ENCODE data around the gene KLRC3.
"Not testable (repeated sequence)": the region's sequence is repeated elsewhere in the genome, so short reads cannot be mapped to it uniquely, and the experiment has no call there.

Gene KLRC3

DNA sequence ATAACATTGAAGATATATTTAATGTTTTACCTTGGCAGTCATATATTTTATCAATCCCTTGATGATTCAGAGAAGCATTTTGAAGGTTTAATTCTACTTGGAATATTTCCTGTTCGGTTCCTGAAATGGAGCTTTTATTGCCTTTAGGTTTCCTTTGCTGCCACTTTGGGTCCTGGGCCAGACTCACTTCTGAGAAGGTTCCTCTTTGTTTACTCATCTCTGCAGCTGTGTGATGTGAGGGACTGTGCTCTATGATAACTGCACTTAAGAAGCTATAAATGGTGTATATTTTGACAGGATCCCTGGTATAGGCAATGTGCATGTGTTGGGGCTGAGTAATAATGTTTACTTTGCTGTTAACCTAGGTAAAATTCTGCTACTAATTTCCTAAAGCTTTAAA, at the start of gene KLRC3:
Gene KLRC3, minus strand, starts transcription at position 262 of the 400 bp plus-strand sequence. Its CDS starts 45 bp downstream, at position 217.
- Histone ChIP-seq H3K27ac (ENCODE audit: low read depth, low read length) (peak within 1 kb of the TSS; percentile 36; the same call in 1 of the 2 replicates), H3K4me1 (ENCODE audit: control insufficient read depth, insufficient read depth, low read length, unreplicated experiment) (peaks cover 12% of the 10 kb centered on the region), H2AFZ (ENCODE audit: low read length, unreplicated experiment) (peak within 1 kb of the TSS; percentile 38)
- not testable (repeated sequence) for H3K79me2 ChIP-seq (ENCODE audit: control insufficient read depth, insufficient read depth, low read length, unreplicated experiment); H3K4me3 ChIP-seq (ENCODE audit: low read depth, low read length); H3K27me3 ChIP-seq (ENCODE audit: insufficient read depth, low read length); H3K36me3 ChIP-seq (ENCODE audit: insufficient read depth, low read length)

DNA sequence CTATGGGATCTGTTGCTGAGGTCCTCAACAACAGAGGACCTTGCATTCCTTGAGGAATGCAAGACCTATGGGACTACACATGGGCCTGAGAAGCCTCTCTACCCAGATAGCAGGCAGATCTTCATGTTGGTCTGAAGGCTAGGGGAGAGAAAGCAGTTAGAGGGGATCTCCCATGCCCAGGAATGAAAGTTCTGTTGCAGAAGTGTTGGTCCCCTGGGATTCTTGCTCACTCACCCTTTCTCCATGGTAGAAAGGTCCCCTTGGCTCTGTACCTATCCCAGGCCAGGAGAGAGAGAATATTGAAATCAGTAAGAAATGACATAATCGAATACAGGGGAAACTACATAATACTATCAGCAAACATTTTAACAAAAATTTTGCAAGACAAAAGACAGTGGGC, 49.3 kb upstream of the KLRC3 start:
- Histone ChIP-seq H2AFZ (ENCODE audit: low read length, unreplicated experiment) (no peak overlapping the region), H3K27ac (ENCODE audit: low read depth, low read length) (no peak overlapping the region), H3K4me1 (ENCODE audit: control insufficient read depth, insufficient read depth, low read length, unreplicated experiment) (no peaks in the 10 kb centered on the region), H3K27me3 (ENCODE audit: insufficient read depth, low read length) (peaks cover 13% of the 10 kb centered on the region; the same call in 1 of the 2 replicates), H3K4me3 (ENCODE audit: low read depth, low read length) (no peak overlapping the region), H3K36me3 (ENCODE audit: insufficient read depth, low read length) (no peaks in the 10 kb centered on the region), H3K79me2 (ENCODE audit: control insufficient read depth, insufficient read depth, low read length, unreplicated experiment) (no peaks in the 10 kb centered on the region)

DNA sequence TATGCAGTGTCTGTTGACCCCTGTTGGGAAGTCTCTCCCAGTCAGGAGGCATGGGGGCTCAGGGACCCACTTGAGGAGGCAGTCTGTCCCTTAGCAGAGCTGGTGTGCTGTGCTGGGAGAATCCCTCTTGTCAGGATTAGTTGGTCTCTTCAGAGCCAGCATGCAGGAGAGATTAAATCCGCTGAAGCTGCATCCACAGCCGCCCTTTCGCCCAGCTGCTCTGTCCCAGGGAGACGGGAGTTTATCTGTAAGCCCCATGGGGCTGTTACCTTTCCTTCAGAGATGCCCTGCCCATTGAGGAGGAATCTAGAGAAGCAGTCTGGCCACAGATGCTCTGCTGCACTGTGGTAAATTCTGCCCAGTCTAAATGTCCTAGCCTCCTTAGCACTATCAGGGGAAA, 45.9 kb upstream of the KLRC3 start:
- Histone ChIP-seq H2AFZ (ENCODE audit: low read length, unreplicated experiment) (no peak overlapping the region), H3K79me2 (ENCODE audit: control insufficient read depth, insufficient read depth, low read length, unreplicated experiment) (no peaks in the 10 kb centered on the region), H3K27ac (ENCODE audit: low read depth, low read length) (no peak overlapping the region), H3K4me1 (ENCODE audit: control insufficient read depth, insufficient read depth, low read length, unreplicated experiment) (no peaks in the 10 kb centered on the region), H3K27me3 (ENCODE audit: insufficient read depth, low read length) (peaks cover 17% of the 10 kb centered on the region; the same call in 1 of the 2 replicates), H3K4me3 (ENCODE audit: low read depth, low read length) (no peak overlapping the region), H3K36me3 (ENCODE audit: insufficient read depth, low read length) (no peaks in the 10 kb centered on the region)

DNA sequence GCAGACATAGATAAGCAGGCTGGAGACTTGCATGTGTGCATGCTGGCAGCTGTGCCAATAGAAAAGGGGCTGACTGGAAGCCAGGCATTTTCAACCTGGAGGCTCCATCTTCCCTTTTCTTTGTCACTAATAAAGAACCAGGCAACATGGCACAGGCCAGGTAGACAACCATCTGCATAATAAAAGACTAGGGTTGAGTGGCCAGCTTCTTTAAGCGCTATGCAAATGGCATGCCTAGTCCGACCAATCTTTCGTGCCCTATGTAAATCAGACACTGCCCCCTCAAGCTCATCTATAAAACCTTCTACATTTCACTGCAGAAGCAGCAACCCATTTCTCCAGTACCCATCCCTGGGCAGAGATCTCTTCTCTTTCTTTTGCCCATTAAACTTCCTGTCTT, 37.4 kb upstream of the KLRC3 start:
- Histone ChIP-seq H3K4me3 (ENCODE audit: low read depth, low read length) (no peak overlapping the region), H3K4me1 (ENCODE audit: control insufficient read depth, insufficient read depth, low read length, unreplicated experiment) (no peaks in the 10 kb centered on the region), H3K36me3 (ENCODE audit: insufficient read depth, low read length) (no peaks in the 10 kb centered on the region), H3K27me3 (ENCODE audit: insufficient read depth, low read length) (no peaks in the 10 kb centered on the region), H2AFZ (ENCODE audit: low read length, unreplicated experiment) (no peak overlapping the region), H3K27ac (ENCODE audit: low read depth, low read length) (no peak overlapping the region), H3K79me2 (ENCODE audit: control insufficient read depth, insufficient read depth, low read length, unreplicated experiment) (no peaks in the 10 kb centered on the region)

DNA sequence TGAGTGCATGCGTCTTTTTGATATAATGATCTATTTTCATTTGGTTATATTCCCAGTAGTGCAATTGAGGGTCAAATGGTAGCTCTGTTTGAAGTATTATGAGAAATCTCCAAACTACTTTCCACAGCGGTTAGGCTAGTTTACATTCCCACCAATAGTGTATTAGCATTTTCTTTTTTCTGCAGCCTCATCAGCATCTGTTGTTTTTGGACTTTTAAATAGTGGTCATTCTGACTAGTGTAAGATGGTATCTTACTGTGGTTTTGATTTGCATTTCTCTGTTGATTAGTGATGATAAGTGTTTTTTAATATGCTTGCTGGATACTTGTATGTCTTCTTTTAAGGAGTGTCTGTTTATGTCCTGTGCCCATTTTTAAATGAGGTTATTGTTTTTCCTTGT, 36.5 kb upstream of the KLRC3 start:
- no peaks in the 10 kb centered on the region for H3K36me3 ChIP-seq (ENCODE audit: insufficient read depth, low read length)
- no peak overlapping the region for H3K4me3 ChIP-seq (ENCODE audit: low read depth, low read length)
- H3K79me2 ChIP-seq (ENCODE audit: control insufficient read depth, insufficient read depth, low read length, unreplicated experiment), result no peaks in the 10 kb centered on the region
- H3K4me1 ChIP-seq (ENCODE audit: control insufficient read depth, insufficient read depth, low read length, unreplicated experiment), result no peaks in the 10 kb centered on the region
- no peak overlapping the region for H3K27ac ChIP-seq (ENCODE audit: low read depth, low read length)
- no peak overlapping the region for H2AFZ ChIP-seq (ENCODE audit: low read length, unreplicated experiment)
- H3K27me3 ChIP-seq (ENCODE audit: insufficient read depth, low read length), result no peaks in the 10 kb centered on the region

DNA sequence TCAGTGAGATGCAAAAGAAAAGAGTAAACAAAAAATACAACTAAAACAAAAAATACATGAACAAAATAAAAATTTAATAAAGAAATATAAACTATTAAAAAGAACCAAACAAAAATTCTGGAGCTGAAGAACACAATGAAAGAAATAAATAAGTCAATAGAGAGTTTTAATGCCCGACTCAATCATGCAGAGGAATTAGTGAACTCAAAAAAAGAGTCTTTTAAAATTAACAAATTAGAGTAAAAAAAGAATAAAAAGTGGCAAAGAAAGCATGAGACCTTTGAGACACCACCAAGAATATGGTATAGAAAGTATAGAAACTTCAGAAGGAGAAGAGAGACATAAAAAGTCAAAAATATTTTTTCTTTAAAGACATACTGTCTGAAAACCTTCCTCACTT, 35.4 kb upstream of the KLRC3 start:
- H3K79me2 ChIP-seq (ENCODE audit: control insufficient read depth, insufficient read depth, low read length, unreplicated experiment), result no peaks in the 10 kb centered on the region
- H3K4me1 ChIP-seq (ENCODE audit: control insufficient read depth, insufficient read depth, low read length, unreplicated experiment), result no peaks in the 10 kb centered on the region
- H3K27me3 ChIP-seq (ENCODE audit: insufficient read depth, low read length), result no peaks in the 10 kb centered on the region
- H3K4me3 ChIP-seq (ENCODE audit: low read depth, low read length), result no peak overlapping the region
- H3K27ac ChIP-seq (ENCODE audit: low read depth, low read length), result no peak overlapping the region
- no peaks in the 10 kb centered on the region for H3K36me3 ChIP-seq (ENCODE audit: insufficient read depth, low read length)
- H2AFZ ChIP-seq (ENCODE audit: low read length, unreplicated experiment), result no peak overlapping the region

DNA sequence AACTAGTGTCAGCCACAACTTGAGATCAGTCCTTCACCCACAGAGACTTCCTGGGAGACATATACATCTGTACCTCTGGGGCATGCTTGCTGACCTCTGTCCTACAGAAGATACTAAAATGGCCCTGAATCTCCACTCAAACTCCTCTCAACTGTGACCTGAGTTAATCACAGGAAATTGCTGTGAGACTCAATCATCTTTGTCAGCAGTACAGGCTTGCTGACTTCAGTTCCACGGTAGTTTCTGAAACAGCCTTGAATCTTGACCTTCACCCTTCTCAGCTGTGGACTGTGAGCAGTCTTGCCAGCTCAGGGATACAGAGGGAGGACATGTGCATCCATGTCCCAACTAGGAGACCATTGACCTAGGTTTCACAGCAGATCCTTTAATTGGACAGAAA, 34.1 kb upstream of the KLRC3 start:
- no peak overlapping the region for H3K4me3 ChIP-seq (ENCODE audit: low read depth, low read length)
- no peak overlapping the region for H2AFZ ChIP-seq (ENCODE audit: low read length, unreplicated experiment)
- no peaks in the 10 kb centered on the region for H3K79me2 ChIP-seq (ENCODE audit: control insufficient read depth, insufficient read depth, low read length, unreplicated experiment)
- no peaks in the 10 kb centered on the region for H3K27me3 ChIP-seq (ENCODE audit: insufficient read depth, low read length)
- no peaks in the 10 kb centered on the region for H3K4me1 ChIP-seq (ENCODE audit: control insufficient read depth, insufficient read depth, low read length, unreplicated experiment)
- no peak overlapping the region for H3K27ac ChIP-seq (ENCODE audit: low read depth, low read length)
- no peaks in the 10 kb centered on the region for H3K36me3 ChIP-seq (ENCODE audit: insufficient read depth, low read length)

DNA sequence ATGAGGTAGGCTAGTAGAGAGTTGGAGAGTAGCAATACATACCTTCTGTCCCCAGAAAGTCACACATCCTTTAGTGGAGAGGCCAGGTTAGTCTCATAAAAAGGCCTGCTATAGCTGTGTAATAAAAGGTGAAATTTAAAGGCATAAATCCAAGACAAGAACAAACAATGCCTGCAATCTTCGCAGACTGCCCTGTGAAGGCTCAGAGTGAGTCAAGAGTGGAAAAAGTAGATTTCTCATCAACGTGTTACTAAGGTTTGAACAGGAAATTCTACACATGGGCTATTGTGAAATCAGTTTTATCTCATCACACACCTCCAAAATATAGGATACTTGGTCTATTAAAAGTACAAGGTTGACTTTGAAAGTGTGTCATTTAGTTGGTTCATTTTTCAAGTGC, 32.8 kb upstream of the KLRC3 start, which contains the start of gene KLRC1:
Gene KLRC1, minus strand, starts transcription at position 222 of the 400 bp plus-strand sequence. CDS start 2,221 bp downstream, outside the sequence.
- H3K36me3 ChIP-seq (ENCODE audit: insufficient read depth, low read length), result no peaks in the 10 kb centered on the region
- no peak within 1 kb of the TSS for H3K4me3 ChIP-seq (ENCODE audit: low read depth, low read length)
- H3K4me1 ChIP-seq (ENCODE audit: control insufficient read depth, insufficient read depth, low read length, unreplicated experiment), result no peaks in the 10 kb centered on the region
- no peaks in the 10 kb centered on the region for H3K79me2 ChIP-seq (ENCODE audit: control insufficient read depth, insufficient read depth, low read length, unreplicated experiment)
- H2AFZ ChIP-seq (ENCODE audit: low read length, unreplicated experiment), result no peak within 1 kb of the TSS
- H3K27ac ChIP-seq (ENCODE audit: low read depth, low read length), result no peak within 1 kb of the TSS
- no peaks in the 10 kb centered on the region for H3K27me3 ChIP-seq (ENCODE audit: insufficient read depth, low read length)

DNA sequence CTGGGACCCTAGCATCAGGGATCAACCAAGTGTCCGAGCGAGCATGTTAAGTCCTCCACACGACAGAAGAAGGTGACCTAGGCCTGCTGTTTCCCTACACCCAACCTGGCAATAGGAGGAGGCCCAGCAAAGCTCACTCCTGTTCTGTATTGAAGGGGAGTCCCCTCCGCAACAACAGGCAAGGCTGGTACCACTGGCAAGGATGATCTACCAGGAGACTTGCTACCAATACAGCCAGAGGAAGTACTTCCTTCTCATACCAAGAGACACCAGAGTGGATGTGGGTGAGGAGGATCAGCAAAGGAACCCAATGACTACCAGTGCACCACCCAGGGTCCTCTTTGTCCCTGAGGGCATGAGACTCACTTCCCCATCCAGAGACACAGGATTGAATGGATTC, 27.8 kb upstream of the KLRC3 start:
- no peak overlapping the region for H3K4me3 ChIP-seq (ENCODE audit: low read depth, low read length)
- no peaks in the 10 kb centered on the region for H3K4me1 ChIP-seq (ENCODE audit: control insufficient read depth, insufficient read depth, low read length, unreplicated experiment)
- no peaks in the 10 kb centered on the region for H3K36me3 ChIP-seq (ENCODE audit: insufficient read depth, low read length)
- H2AFZ ChIP-seq (ENCODE audit: low read length, unreplicated experiment), result no peak overlapping the region
- no peaks in the 10 kb centered on the region for H3K79me2 ChIP-seq (ENCODE audit: control insufficient read depth, insufficient read depth, low read length, unreplicated experiment)
- no peaks in the 10 kb centered on the region for H3K27me3 ChIP-seq (ENCODE audit: insufficient read depth, low read length)
- H3K27ac ChIP-seq (ENCODE audit: low read depth, low read length), result no peak overlapping the region

DNA sequence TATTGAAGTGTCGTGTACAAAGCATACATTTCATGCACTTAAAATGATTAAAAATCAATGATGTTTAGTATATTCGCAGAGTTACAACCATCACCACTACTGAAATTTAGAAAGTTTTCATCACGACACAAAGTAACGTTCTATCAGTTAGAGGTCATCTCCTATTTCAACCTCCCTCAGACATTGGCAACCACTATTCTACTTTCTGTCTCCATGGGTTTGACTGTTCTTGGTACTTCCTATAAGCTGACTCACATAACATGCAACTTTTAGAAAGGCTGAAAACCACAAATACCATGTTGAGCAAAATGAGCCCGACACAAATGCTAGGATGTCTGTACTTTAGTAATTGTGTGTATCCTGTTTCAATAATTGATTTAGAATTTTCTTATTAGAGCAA, 25.7 kb upstream of the KLRC3 start:
- H2AFZ ChIP-seq (ENCODE audit: low read length, unreplicated experiment); H3K79me2 ChIP-seq (ENCODE audit: control insufficient read depth, insufficient read depth, low read length, unreplicated experiment); H3K4me1 ChIP-seq (ENCODE audit: control insufficient read depth, insufficient read depth, low read length, unreplicated experiment); H3K4me3 ChIP-seq (ENCODE audit: low read depth, low read length); H3K27me3 ChIP-seq (ENCODE audit: insufficient read depth, low read length); H3K27ac ChIP-seq (ENCODE audit: low read depth, low read length); H3K36me3 ChIP-seq (ENCODE audit: insufficient read depth, low read length): not testable (repeated sequence)

DNA sequence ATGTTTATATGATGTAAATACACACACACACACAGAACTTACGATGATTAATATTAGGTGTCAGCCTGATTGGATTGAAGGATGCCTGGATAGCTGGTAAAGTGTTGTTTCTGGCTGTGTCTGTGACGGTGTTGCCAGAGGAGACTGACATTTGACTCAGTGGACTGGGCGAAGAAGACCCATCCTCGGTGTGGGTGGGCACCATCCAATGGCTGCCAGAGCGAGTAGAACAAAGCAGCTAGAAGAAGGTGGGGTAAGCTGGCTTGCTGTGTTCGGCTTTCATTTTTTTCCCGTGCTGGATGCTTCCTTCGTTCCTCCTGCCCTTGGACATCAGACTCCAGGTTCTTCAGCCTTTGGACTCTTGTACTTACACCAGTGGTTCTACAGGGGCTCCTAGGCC, 20.7 kb upstream of the KLRC3 start:
- not testable (repeated sequence) for H3K27ac ChIP-seq (ENCODE audit: low read depth, low read length); H3K36me3 ChIP-seq (ENCODE audit: insufficient read depth, low read length); H2AFZ ChIP-seq (ENCODE audit: low read length, unreplicated experiment); H3K79me2 ChIP-seq (ENCODE audit: control insufficient read depth, insufficient read depth, low read length, unreplicated experiment); H3K27me3 ChIP-seq (ENCODE audit: insufficient read depth, low read length); H3K4me3 ChIP-seq (ENCODE audit: low read depth, low read length); H3K4me1 ChIP-seq (ENCODE audit: control insufficient read depth, insufficient read depth, low read length, unreplicated experiment)
